Measurements from ENCODE around the gene RPP30. TPM values are rescaled to one million over a fixed set of nuclear protein-coding genes. Genes with fewer than 3 reads are reported as not detected.

The RPP30 gene
- total and polyA plus RNA-seq, 5 experiments from 2014 or later = 35.4 to 48.2 (median 36.7) TPM

GRCh38 chr10:90856964-90857634 is 14.7 kb upstream of the RPP30 start:
- POLR2A ChIA-PET = no interaction called here
- Mint-ChIP-seq H3K9me3 (peaks cover 0 to 2% (median 0%) of the 10 kb centered on the region in 9 donors), H3K4me1 (peaks cover 4 to 15% (median 11%) of the 10 kb centered on the region in 4 donors), H3K4me3 (peak overlapping the region; percentile 76 to 93 (median 90)), H3K27me3 (peaks cover 29 to 72% (median 47%) of the 10 kb centered on the region in 5 donors), H3K27ac (peak overlapping the region in 5 of 10 donors; percentile 33 to 69 (median 54)), H3K36me3 (peaks cover 0 to 5% (median 2%) of the 10 kb centered on the region in 3 donors)
- DNase-seq = peak in 2 of 10 donors; percentile 21 to 26
- ATAC-seq = peak; percentile 34 to 39

GRCh38 chr10:90857635-90858460 is 13.9 kb upstream of the RPP30 start, which contains the start of gene HTR7:
Gene HTR7, minus strand, starts transcription at chr10:90858039. Its CDS starts 368 bp downstream, at chr10:90857671.
- peak within 1 kb of the TSS in 6 of 10 donors; percentile 27 to 81 (median 68) for H3K27ac Mint-ChIP-seq
- H3K9me3 Mint-ChIP-seq = no peaks in the 10 kb centered on the region
- peak within 1 kb of the TSS; percentile 81 to 96 (median 90) for H3K4me3 Mint-ChIP-seq
- POLR2A ChIA-PET = no interaction called here
- peaks cover 25 to 72% (median 41%) of the 10 kb centered on the region in 5 donors for H3K27me3 Mint-ChIP-seq
- H3K4me1 Mint-ChIP-seq = peaks cover 4 to 15% (median 11%) of the 10 kb centered on the region in 4 donors
- DNase-seq (peak; percentile 29 to 72 (median 62)), ATAC-seq (peak; percentile 83 to 89)
- peaks cover 0 to 5% (median 2%) of the 10 kb centered on the region in 3 donors for H3K36me3 Mint-ChIP-seq

- Mint-ChIP-seq H3K27ac (peak overlapping the region in 5 of 10 donors; percentile 20 to 81 (median 72)), H3K9me3 (no peaks in the 10 kb centered on the region), H3K27me3 (peaks cover 28 to 72% (median 42%) of the 10 kb centered on the region in 5 donors), H3K4me3 (peak overlapping the region; percentile 81 to 96 (median 87)), H3K36me3 (peaks cover 0 to 5% (median 2%) of the 10 kb centered on the region in 3 donors), H3K4me1 (peaks cover 4 to 15% (median 11%) of the 10 kb centered on the region in 4 donors)
- POLR2A ChIA-PET = no interaction called here
- ATAC-seq = no peak
- DNase-seq = no peak
These were observed 13.3 kb upstream of the RPP30 start for GRCh38 chr10:90858461-90858968.

GRCh38 chr10:90859321-90859751 is 12.4 kb upstream of the RPP30 start:
- Mint-ChIP-seq H3K27ac (no peak overlapping the region), H3K4me3 (peak overlapping the region in 3 of 10 donors; percentile 14 to 84 (median 43)), H3K4me1 (peaks cover 4 to 15% (median 11%) of the 10 kb centered on the region in 4 donors), H3K36me3 (peaks cover 0 to 2% (median 0%) of the 10 kb centered on the region in 3 donors), H3K27me3 (peaks cover 27 to 72% (median 39%) of the 10 kb centered on the region in 5 donors), H3K9me3 (no peaks in the 10 kb centered on the region)
- no peak for ATAC-seq
- POLR2A ChIA-PET = no interaction called here
- DNase-seq = no peak

- ATAC-seq (no peak), DNase-seq (no peak)
- H3K27me3 Mint-ChIP-seq = peaks cover 26 to 61% (median 28%) of the 10 kb centered on the region in 5 donors
- no peak overlapping the region for H3K4me3 Mint-ChIP-seq
- no peaks in the 10 kb centered on the region for H3K9me3 Mint-ChIP-seq
- POLR2A ChIA-PET = no interaction called here
- H3K4me1 Mint-ChIP-seq = peaks cover 4 to 15% (median 11%) of the 10 kb centered on the region in 4 donors
- no peaks in the 10 kb centered on the region for H3K36me3 Mint-ChIP-seq
- no peak overlapping the region for H3K27ac Mint-ChIP-seq
These were observed 11.0 kb upstream of the RPP30 start for GRCh38 chr10:90860790-90861189.

GRCh38 chr10:90862908-90863514 is 8.8 kb upstream of the RPP30 start:
- Mint-ChIP-seq H3K27me3 (peaks cover 23 to 63% (median 27%) of the 10 kb centered on the region in 5 donors), H3K4me3 (no peak overlapping the region), H3K4me1 (peaks cover 2 to 6% (median 4%) of the 10 kb centered on the region in 4 donors), H3K36me3 (no peaks in the 10 kb centered on the region), H3K9me3 (no peaks in the 10 kb centered on the region), H3K27ac (peak overlapping the region in 1 of 10 donors; percentile 4)
- no peak for ATAC-seq
- POLR2A ChIA-PET = no interaction called here
- DNase-seq = peak in 1 of 10 donors; percentile 16

- H3K27me3 Mint-ChIP-seq = peaks cover 29 to 75% (median 34%) of the 10 kb centered on the region in 5 donors
- no peaks in the 10 kb centered on the region for H3K4me1 Mint-ChIP-seq
- POLR2A ChIA-PET = no interaction called here
- DNase-seq (no peak), ATAC-seq (no peak)
- H3K27ac Mint-ChIP-seq = no peak overlapping the region
- H3K9me3 Mint-ChIP-seq = peaks cover 0 to 7% (median 0%) of the 10 kb centered on the region in 9 donors
- H3K4me3 Mint-ChIP-seq = no peak overlapping the region
- peaks cover 0 to 4% (median 0%) of the 10 kb centered on the region in 3 donors for H3K36me3 Mint-ChIP-seq
These were observed 6.4 kb upstream of the RPP30 start for GRCh38 chr10:90865401-90865800.

- Mint-ChIP-seq H3K4me3 (no peak overlapping the region), H3K27ac (no peak overlapping the region), H3K9me3 (peaks cover 0 to 7% (median 0%) of the 10 kb centered on the region in 9 donors), H3K4me1 (peaks cover 0 to 5% (median 3%) of the 10 kb centered on the region in 4 donors), H3K36me3 (peaks cover 0 to 4% (median 0%) of the 10 kb centered on the region in 3 donors), H3K27me3 (peaks cover 29 to 79% (median 36%) of the 10 kb centered on the region in 5 donors)
- DNase-seq = no peak
- no peak for ATAC-seq
- POLR2A ChIA-PET = no interaction called here
These were observed 5.7 kb upstream of the RPP30 start for GRCh38 chr10:90866050-90866598.

GRCh38 chr10:90871279-90871765 is 452 bp upstream of the RPP30 start:
- ATAC-seq (peak; percentile 48 to 57), DNase-seq (peak in 7 of 10 donors; percentile 11 to 40 (median 27))
- Mint-ChIP-seq H3K36me3 (peaks cover under 1 to 9% (median 9%) of the 10 kb centered on the region in 3 donors), H3K4me1 (peaks cover 10 to 33% (median 32%) of the 10 kb centered on the region in 4 donors), H3K27ac (peak overlapping the region; percentile 10 to 96 (median 91)), H3K4me3 (peak overlapping the region; percentile 93 to 99 (median 98)), H3K9me3 (peaks cover 0 to 7% (median 0%) of the 10 kb centered on the region in 9 donors), H3K27me3 (peaks cover 10 to 42% (median 24%) of the 10 kb centered on the region in 5 donors)
- POLR2A ChIA-PET = interaction anchor here (1.4 kb wide), 1 partner anchor 292 kb away, joined by 5 read pairs; no protein-coding TSS in a partner anchor

GRCh38 chr10:90872648-90873020 is 860 bp downstream of the RPP30 start:
- Mint-ChIP-seq H3K9me3 (peaks cover 0 to 7% (median 0%) of the 10 kb centered on the region in 9 donors), H3K4me3 (peak overlapping the region; percentile 93 to 99 (median 98)), H3K27ac (peak overlapping the region in 8 of 10 donors; percentile 82 to 96 (median 92)), H3K36me3 (peaks cover 5 to 22% (median 12%) of the 10 kb centered on the region in 3 donors), H3K27me3 (peaks cover 6 to 32% (median 17%) of the 10 kb centered on the region in 5 donors), H3K4me1 (peaks cover 12 to 33% (median 32%) of the 10 kb centered on the region in 4 donors)
- DNase-seq (no peak), ATAC-seq (no peak)
- POLR2A ChIA-PET = interaction anchor here (1.4 kb wide), 1 partner anchor 291 kb away, joined by 5 read pairs; no protein-coding TSS in a partner anchor

- ATAC-seq (no peak), DNase-seq (no peak)
- H3K9me3 Mint-ChIP-seq = no peaks in the 10 kb centered on the region
- H3K27me3 Mint-ChIP-seq = no peaks in the 10 kb centered on the region
- H3K4me3 Mint-ChIP-seq = no peak overlapping the region
- H3K4me1 Mint-ChIP-seq = peaks cover 2 to 7% (median 3%) of the 10 kb centered on the region in 4 donors
- POLR2A ChIA-PET = no interaction called here
- H3K27ac Mint-ChIP-seq = peak overlapping the region in 2 of 10 donors; percentile 12 to 34
- H3K36me3 Mint-ChIP-seq = peaks cover 5 to 79% (median 14%) of the 10 kb centered on the region in 3 donors
These were observed 7.3 kb downstream of the RPP30 start for GRCh38 chr10:90879062-90879461.
